Endothelial cell of umbilical vein (primary cell): ENCODE results near the gene GON4L. TPM values are rescaled to one million over a fixed set of nuclear protein-coding genes. Genes with fewer than 3 reads are reported as not detected.

Source experiments
- BruUV-seq: library from RNA; stranded (reverse); fragments of 400-500 nt; replicated peaks from 2 replicates; lab custom pipeline; 2021; lab: Mats Ljungman, UMichigan
- CTCF ChIA-PET: fragments of 300-600, 350-600 bp; sonication (Branson Sonifier 250); formaldehyde crosslinking; loops from one replicate; lab custom pipeline; 2021; ENCODE audit warnings: antibody characterized with exemption, inconsistent platforms; lab: Charles Lee
- POLR2A ChIA-PET: fragments of 300-600, 350-600 bp; sonication (Branson Sonifier 250); formaldehyde crosslinking; loops from one replicate; lab custom pipeline; 2021; ENCODE audit warnings: antibody characterized with exemption, inconsistent platforms; lab: Charles Lee
- DNase-seq: peaks from one replicate; pipeline ENCODE4 v3.0.0-alpha.2; 2011; ENCODE audit warnings: low read depth, low spot score
- FAIRE-seq: peaks from 2 replicates; lab custom pipeline; 2011; peaks lifted over from hg19 to GRCh38; lab: Jason Lieb, UNC
- H2AFZ ChIP-seq: 2 replicates; pipeline ENCODE4 v1.6.0; 2012; ENCODE audit warnings: low read depth, low read length, control low read depth, inconsistent platforms
- H3K27ac ChIP-seq: 2 replicates; pipeline ENCODE4 v1.5.1; 2011; ENCODE audit warnings: low read depth, mild to moderate bottlenecking, control low read depth, low read length, moderate library complexity; ENCODE audit not compliant: insufficient read depth
- H3K27me3 ChIP-seq, 2 experiments: 2 replicates each; pipeline versions ENCODE4 v1.6.0 to v1.6.1; 2011; ENCODE audit warnings: low read length in 2 of 2, mixed read lengths in 1 of 2; ENCODE audit not compliant: control insufficient read depth in 2 of 2, insufficient read depth in 2 of 2
- H3K36me3 ChIP-seq, 2 experiments: 2 replicates in 1 of 2; 3 replicates in 1 of 2; pipeline ENCODE4 v1.5.1; 2011; ENCODE audit warnings: low read length in 2 of 2, mild to moderate bottlenecking in 1 of 2, moderate library complexity in 1 of 2; ENCODE audit not compliant: control insufficient read depth in 2 of 2, insufficient read depth in 2 of 2; ENCODE audit errors: extremely low read depth in 1 of 2
- H3K4me1 ChIP-seq: 3 replicates; pipeline ENCODE4 v1.5.1; 2011; ENCODE audit warnings: mild to moderate bottlenecking, low read length; ENCODE audit not compliant: control insufficient read depth, insufficient read depth; ENCODE audit errors: extremely low read depth
- H3K4me2 ChIP-seq: 2 replicates; pipeline ENCODE4 v1.6.1; 2011; ENCODE audit warnings: low read length, control low read depth, mixed read lengths; ENCODE audit not compliant: insufficient read depth
- H3K4me3 ChIP-seq, 3 experiments: fragments of 200-600 bp in 1 of 3; sonication (generic), shearing (Covaris generic) in 1 of 3; replicated peaks in 1 of 3; 2 replicates each; pipeline ENCODE4 v1.5.1; 2011 to 2016; ENCODE audit warnings: control low read depth in 3 of 3, low read length in 3 of 3, mild to moderate bottlenecking in 2 of 3, inconsistent platforms in 1 of 3, low read depth in 1 of 3, moderate library complexity in 1 of 3; ENCODE audit not compliant: insufficient read depth in 1 of 3
- H3K79me2 ChIP-seq: 2 replicates; pipeline ENCODE4 v1.6.0; 2012; ENCODE audit warnings: low read length, inconsistent platforms; ENCODE audit not compliant: control insufficient read depth, insufficient read depth
- H3K9ac ChIP-seq: replicated peaks from 2 replicates; pipeline ENCODE3; 2011; ENCODE audit warnings: low read length, control low read depth; ENCODE audit not compliant: insufficient read depth; ENCODE audit errors: extremely low read depth
- H3K9me1 ChIP-seq: replicated peaks from 3 replicates; pipeline ENCODE4 v1.6.0; 2011; ENCODE audit warnings: mild to moderate bottlenecking, low read length; ENCODE audit not compliant: control insufficient read depth, insufficient read depth; ENCODE audit errors: extremely low read depth
- H3K9me3 ChIP-seq: replicated peaks from 2 replicates; pipeline ENCODE4 v1.5.1; 2012; ENCODE audit warnings: low read length, inconsistent platforms; ENCODE audit not compliant: control insufficient read depth, insufficient read depth
- H4K20me1 ChIP-seq: replicated peaks from 2 replicates; pipeline ENCODE3; 2011; ENCODE audit warnings: mild to moderate bottlenecking, low read length; ENCODE audit not compliant: control insufficient read depth, insufficient read depth; ENCODE audit errors: extremely low read depth
- CTCF ChIP-seq, 2 donors: IDR thresholded peaks; 1 replicate in 1 of 2; 2 replicates in 1 of 2; pipeline ENCODE4 v1.5.1; 2011; ENCODE audit warnings: low read length in 2 of 2, mild to moderate bottlenecking in 2 of 2, moderate library complexity in 2 of 2, control low read depth in 1 of 2, inconsistent platforms in 1 of 2, low read depth in 1 of 2; ENCODE audit not compliant: insufficient read depth in 1 of 2; ENCODE audit errors: extremely low read depth in 1 of 2
- EZH2 ChIP-seq: IDR thresholded peaks from 2 replicates; pipeline ENCODE4 v1.6.1; 2012; ENCODE audit warnings: borderline replicate concordance, low read depth, mild to moderate bottlenecking, moderate library complexity, low read length, inconsistent platforms; ENCODE audit not compliant: severe bottlenecking
- FOS ChIP-seq: IDR thresholded peaks from 2 replicates; pipeline ENCODE4 v1.6.1; 2011; ENCODE audit warnings: mild to moderate bottlenecking, low read length, moderate library complexity, borderline replicate concordance; ENCODE audit not compliant: insufficient read depth
- GATA2 ChIP-seq: IDR thresholded peaks from 2 replicates; pipeline ENCODE4 v1.7.0; 2011; ENCODE audit warnings: low read depth, mild to moderate bottlenecking, moderate library complexity, mixed read lengths, low read length; ENCODE audit not compliant: insufficient read length, insufficient read depth
- JUN ChIP-seq: IDR thresholded peaks from 2 replicates; pipeline ENCODE4 v1.6.1; 2011; ENCODE audit warnings: borderline replicate concordance, low read depth; ENCODE audit not compliant: insufficient read length, insufficient read depth
- MYC ChIP-seq: IDR thresholded peaks from one replicate; pipeline ENCODE4 v1.6.1; 2011; ENCODE audit warnings: mild to moderate bottlenecking, low read depth, low read length
- POLR2A ChIP-seq: IDR thresholded peaks from 2 replicates; pipeline ENCODE4 v1.6.1; 2012; ENCODE audit warnings: low read depth, mild to moderate bottlenecking, control low read depth, low read length
- POLR2AphosphoS5 ChIP-seq: IDR thresholded peaks from 2 replicates; pipeline ENCODE4 v1.6.1; 2012; ENCODE audit warnings: low read depth, mild to moderate bottlenecking, control low read depth, low read length, moderate library complexity; ENCODE audit not compliant: insufficient read depth
- dilution Hi-C: fragments of 300-500 bp; cut with MboI; formaldehyde crosslinking; loops from one replicate; pipeline ENCODE4 v1.15.0; 2019; ENCODE audit warnings: low sequenced_read_pairs; ENCODE audit not compliant: extremely low pct_ligation_motif_present
- intact Hi-C: fragments of 100-400 bp; cut with micrococcal nuclease; formaldehyde crosslinking; loops from one replicate; pipeline ENCODE4 v1.10.0; 2022
- polyA plus RNA-seq, 4 experiments: library from polyadenylated mRNA; depleted of rRNA in 3 of 4; stranded (reverse) in 3 of 4; unstranded in 1 of 4; fragments of >200 nt; gene quantifications; 2 replicates each; pipeline versions ENCODE4 v1.2.1 to v1.2.3, GENCODE V29; 2011 to 2012; ENCODE audit warnings: missing spikeins in 1 of 4
- total RNA-seq: library from RNA; stranded (reverse); gene quantifications from 2 replicates; pipeline ENCODE4 v1.2.3, GENCODE V29; 2021
- TF ChIP-seq, protein P1 (sequence below): IDR thresholded peaks from 2 replicates; pipeline ENCODE4 v1.6.1; 2011; ENCODE audit not compliant: insufficient read depth, insufficient read length

Gene GON4L
- total and polyA plus RNA-seq, 2 donors (not counting 3 experiments of a cell fraction or from before 2014, with no cell fraction given) = 30.5 to 58.7 TPM

GRCh38 chr1:155741908-155742307 lies 115.1 kb downstream of the GON4L start:
- Histone ChIP-seq H3K36me3 (peaks cover 3 to 4% of the 10 kb centered on the region in 2 experiments), H3K9ac (no peak overlapping the region), H4K20me1 (no peaks in the 10 kb centered on the region), H3K27me3 (no peaks in the 10 kb centered on the region), H3K9me1 (no peaks in the 10 kb centered on the region), H3K9me3 (no peaks in the 10 kb centered on the region), H3K79me2 (no peaks in the 10 kb centered on the region), H3K4me1 (no peaks in the 10 kb centered on the region), H3K4me3 (no peak overlapping the region), H2AFZ (no peak overlapping the region), H3K27ac (no peak overlapping the region), H3K4me2 (no peak overlapping the region)
- DNase-seq = no peak
- intact Hi-C loops = no loop called here
- TF ChIP-seq, protein P1, sequence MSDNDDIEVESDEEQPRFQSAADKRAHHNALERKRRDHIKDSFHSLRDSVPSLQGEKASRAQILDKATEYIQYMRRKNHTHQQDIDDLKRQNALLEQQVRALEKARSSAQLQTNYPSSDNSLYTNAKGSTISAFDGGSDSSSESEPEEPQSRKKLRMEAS = no peak
- TF ChIP-seq EZH2 (no peak), MYC (no peak), GATA2 (no peak), FOS (no peak), JUN (no peak), CTCF (IDR thresholded peaks at IDR 0.05; ENCODE audit: extremely low read depth in 1 of 2, insufficient read depth in 1 of 2, low read depth in 1 of 2, low read length in 2 of 2) (no peak), POLR2A (no peak), POLR2AphosphoS5 (no peak)
- no TSS peak for BruUV-seq
- ChIA-PET POLR2A (no interaction called here), CTCF (no interaction called here)
- FAIRE-seq = no peak
- dilution Hi-C loops = no loop called here
